ENCODE results near the gene GM2A. TPM values are rescaled to one million over a fixed set of nuclear protein-coding genes. Genes with fewer than 3 reads are reported as not detected.

The GM2A gene
- total and polyA plus RNA-seq, 2 experiments from 2014 or later, result 14.9 to 27.6 TPM

GRCh38 chr5:151208481-151208914 lies 44.5 kb upstream of the GM2A start:
- H3K27ac ChIP-seq, result peak overlapping the region; percentile 38
- DNase-seq (ENCODE audit: low spot score), result no peak
- WGBS (ENCODE audit: low lambda C conversion rate, missing lambda C conversion rate), result 43% methylated on average over 5 of the region's 5 CpGs

DNA sequence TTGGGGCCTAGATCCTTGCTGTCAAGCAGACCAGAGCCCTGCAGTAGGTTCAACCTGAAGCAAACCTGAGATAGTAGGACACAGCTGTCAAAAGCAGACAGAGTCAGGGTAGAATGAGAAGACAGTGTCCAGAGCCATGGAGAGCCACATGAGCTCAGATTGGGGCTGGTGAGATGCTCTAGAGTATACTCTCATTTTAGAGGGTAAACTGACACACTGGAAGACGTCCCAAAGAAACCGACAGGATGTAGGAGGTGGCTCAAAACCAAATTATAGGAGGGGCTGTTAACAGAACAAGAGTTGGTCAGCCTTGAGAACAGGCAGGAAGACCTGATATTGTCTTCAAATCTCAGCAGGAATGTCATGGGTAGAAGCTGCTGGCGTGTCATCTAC lies 40.6 kb upstream of the GM2A start:
- H4K20me1 ChIP-seq (ENCODE audit: insufficient read depth, poor library complexity, severe bottlenecking), result no peaks in the 10 kb centered on the region
- 95% methylated on average over 3 of the region's 3 CpGs for WGBS (ENCODE audit: low lambda C conversion rate, missing lambda C conversion rate)
- no peak overlapping the region for H2AFZ ChIP-seq
- H3K4me3 ChIP-seq, result no peak overlapping the region
- H3K9me2 ChIP-seq (replicated peaks; ENCODE audit: insufficient read depth), result no peaks in the 10 kb centered on the region
- TF ChIP-seq, protein P1, sequence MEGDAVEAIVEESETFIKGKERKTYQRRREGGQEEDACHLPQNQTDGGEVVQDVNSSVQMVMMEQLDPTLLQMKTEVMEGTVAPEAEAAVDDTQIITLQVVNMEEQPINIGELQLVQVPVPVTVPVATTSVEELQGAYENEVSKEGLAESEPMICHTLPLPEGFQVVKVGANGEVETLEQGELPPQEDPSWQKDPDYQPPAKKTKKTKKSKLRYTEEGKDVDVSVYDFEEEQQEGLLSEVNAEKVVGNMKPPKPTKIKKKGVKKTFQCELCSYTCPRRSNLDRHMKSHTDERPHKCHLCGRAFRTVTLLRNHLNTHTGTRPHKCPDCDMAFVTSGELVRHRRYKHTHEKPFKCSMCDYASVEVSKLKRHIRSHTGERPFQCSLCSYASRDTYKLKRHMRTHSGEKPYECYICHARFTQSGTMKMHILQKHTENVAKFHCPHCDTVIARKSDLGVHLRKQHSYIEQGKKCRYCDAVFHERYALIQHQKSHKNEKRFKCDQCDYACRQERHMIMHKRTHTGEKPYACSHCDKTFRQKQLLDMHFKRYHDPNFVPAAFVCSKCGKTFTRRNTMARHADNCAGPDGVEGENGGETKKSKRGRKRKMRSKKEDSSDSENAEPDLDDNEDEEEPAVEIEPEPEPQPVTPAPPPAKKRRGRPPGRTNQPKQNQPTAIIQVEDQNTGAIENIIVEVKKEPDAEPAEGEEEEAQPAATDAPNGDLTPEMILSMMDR (IDR thresholded peaks at IDR 0.05; ENCODE audit: poor library complexity), result no peak
- TF ChIP-seq EZH2 (IDR thresholded peaks at IDR 0.05; ENCODE audit: borderline replicate concordance), result no peak
- no peak for TF ChIP-seq EZH2phosphoT487 (IDR thresholded peaks at IDR 0.05; ENCODE audit: low read depth, severe bottlenecking, unreplicated experiment)
- H3K9me3 ChIP-seq (ENCODE audit: low read depth), result no peaks in the 10 kb centered on the region
- H3K27ac ChIP-seq, result no peak overlapping the region
- H3K27me3 ChIP-seq, result no peaks in the 10 kb centered on the region
- H3K36me3 ChIP-seq (replicated peaks; ENCODE audit: insufficient read depth, low read depth), result no peaks in the 10 kb centered on the region
- H3K4me1 ChIP-seq (ENCODE audit: insufficient read depth), result peaks cover 13% of the 10 kb centered on the region
- no peak overlapping the region for H3K4me2 ChIP-seq
- H3K79me2 ChIP-seq, result no peaks in the 10 kb centered on the region
- no peak for DNase-seq (ENCODE audit: low spot score)

More at GRCh38 chr5:151208481-151208914, 44.5 kb upstream of the GM2A start:
- Histone ChIP-seq H3K9me3 (ENCODE audit: low read depth) (no peaks in the 10 kb centered on the region), H3K4me2 (no peak overlapping the region), H3K27me3 (no peaks in the 10 kb centered on the region), H3K79me2 (no peaks in the 10 kb centered on the region), H3K9me2 (replicated peaks; ENCODE audit: insufficient read depth) (no peaks in the 10 kb centered on the region), H3K4me3 (no peak overlapping the region), H3K4me1 (ENCODE audit: insufficient read depth) (no peaks in the 10 kb centered on the region), H2AFZ (no peak overlapping the region), H3K36me3 (replicated peaks; ENCODE audit: insufficient read depth, low read depth) (no peaks in the 10 kb centered on the region), H4K20me1 (ENCODE audit: insufficient read depth, poor library complexity, severe bottlenecking) (no peaks in the 10 kb centered on the region)
- TF ChIP-seq EZH2phosphoT487 (IDR thresholded peaks at IDR 0.05; ENCODE audit: low read depth, severe bottlenecking, unreplicated experiment), result no peak
- no peak for TF ChIP-seq EZH2 (IDR thresholded peaks at IDR 0.05; ENCODE audit: borderline replicate concordance)
- TF ChIP-seq, protein P1 (IDR thresholded peaks at IDR 0.05; ENCODE audit: poor library complexity), result no peak

DNA sequence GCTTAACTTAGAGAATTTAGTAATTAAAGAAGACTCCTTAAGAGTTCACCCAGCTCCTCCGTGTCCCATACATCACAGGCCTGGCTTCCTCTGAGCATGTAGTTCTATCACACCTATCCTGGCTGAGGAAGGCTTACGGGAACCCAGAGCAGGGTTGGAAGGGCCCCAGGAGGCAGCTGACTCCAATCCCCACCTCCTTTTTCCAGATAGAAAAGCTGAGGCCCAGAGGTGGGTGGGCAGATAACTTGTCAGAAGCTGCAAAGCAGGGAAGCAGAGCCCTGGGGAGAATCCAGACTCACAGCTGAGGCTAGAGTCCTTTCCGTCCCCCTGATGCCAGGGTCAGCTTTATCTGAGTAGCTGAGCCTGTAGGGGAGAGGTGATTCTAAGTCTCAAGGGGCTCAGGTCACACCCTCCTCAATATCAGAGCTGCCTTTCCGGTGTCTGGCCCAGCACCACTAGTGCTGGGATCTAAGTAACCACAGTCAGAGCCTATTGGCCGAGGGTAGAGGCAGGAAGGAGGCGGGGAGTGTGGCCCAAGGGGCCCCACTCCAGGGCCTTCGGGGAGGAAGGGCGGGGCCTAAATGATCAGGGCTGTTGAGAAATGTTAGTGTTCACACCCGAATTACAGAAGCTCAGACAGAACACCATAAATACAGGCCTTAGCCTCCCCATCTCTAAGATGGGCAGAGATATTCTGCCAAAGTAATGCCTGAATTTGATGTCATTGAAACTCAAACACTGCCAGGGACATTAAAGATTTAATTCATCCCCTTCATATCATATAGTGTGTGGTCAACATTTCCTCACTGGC lies 39.0 kb upstream of the GM2A start:
- Histone ChIP-seq H3K4me3 (no peak overlapping the region), H3K79me2 (no peaks in the 10 kb centered on the region), H3K4me2 (no peak overlapping the region), H3K36me3 (replicated peaks; ENCODE audit: insufficient read depth, low read depth) (no peaks in the 10 kb centered on the region), H2AFZ (no peak overlapping the region), H3K4me1 (ENCODE audit: insufficient read depth) (peaks cover 13% of the 10 kb centered on the region), H3K27ac (peak overlapping the region; percentile 81), H3K9me2 (replicated peaks; ENCODE audit: insufficient read depth) (no peaks in the 10 kb centered on the region), H4K20me1 (ENCODE audit: insufficient read depth, poor library complexity, severe bottlenecking) (no peaks in the 10 kb centered on the region), H3K27me3 (no peaks in the 10 kb centered on the region), H3K9me3 (ENCODE audit: low read depth) (no peaks in the 10 kb centered on the region)
- TF ChIP-seq EZH2phosphoT487 (IDR thresholded peaks at IDR 0.05; ENCODE audit: low read depth, severe bottlenecking, unreplicated experiment) (no peak), EZH2 (IDR thresholded peaks at IDR 0.05; ENCODE audit: borderline replicate concordance) (no peak)
- TF ChIP-seq, protein P1 (IDR thresholded peaks at IDR 0.05; ENCODE audit: poor library complexity), result no peak
- 55% methylated on average over 9 of the region's 9 CpGs for WGBS (ENCODE audit: low lambda C conversion rate, missing lambda C conversion rate)
- DNase-seq (ENCODE audit: low spot score), result peak; percentile 64
